ENCODE results near the gene C6orf62.
"Not testable (repeated sequence)": the region's sequence is repeated elsewhere in the genome, so short reads cannot be mapped to it uniquely, and the experiment has no call there.

Gene C6orf62

DNA sequence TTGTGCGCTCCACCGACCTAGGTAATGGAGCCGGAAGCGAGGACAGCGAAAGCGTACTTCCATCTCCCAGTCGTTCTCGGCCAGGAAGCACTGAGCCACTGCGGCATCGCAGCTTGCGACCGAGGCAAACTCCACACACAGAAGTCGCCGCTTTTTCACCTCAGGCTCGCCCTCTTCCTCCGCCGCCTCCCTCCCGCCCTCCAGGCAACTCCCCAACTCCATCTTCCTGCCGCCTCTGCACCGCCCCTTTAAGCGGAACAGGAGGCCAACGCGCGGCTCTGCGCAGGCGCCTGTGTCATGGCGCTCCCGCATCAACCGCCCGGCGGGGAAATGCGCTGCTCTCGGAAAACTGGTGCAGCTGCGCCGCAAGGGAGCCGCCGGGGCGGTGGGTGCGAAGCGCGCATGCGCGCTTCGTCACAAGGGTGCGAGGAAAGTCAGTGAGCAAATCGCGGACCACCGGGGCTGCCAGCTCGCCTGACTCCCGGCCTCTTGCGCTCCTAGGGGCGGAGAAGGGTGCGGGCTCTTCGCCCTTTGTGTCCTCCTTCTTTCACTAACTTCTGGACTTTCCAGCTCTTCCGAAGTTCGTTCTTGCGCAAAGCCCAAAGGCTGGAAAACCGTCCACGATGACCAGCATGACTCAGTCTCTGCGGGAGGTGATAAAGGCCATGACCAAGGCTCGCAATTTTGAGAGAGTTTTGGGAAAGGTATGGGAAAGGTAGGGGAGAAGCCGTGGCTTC lies 52.1 kb downstream of the C6orf62 start, which contains the start of the genes ACOT13 and TDP2:
TSS of gene ACOT13 (plus strand) at position 437 of the 737 bp plus-strand sequence. CDS start at position 624, 187 bp downstream.
TSS of gene TDP2 (minus strand) at position 259 of the 737 bp plus-strand sequence. CDS start at position 222, 37 bp downstream.
- peak; percentile 94 for DNase-seq

DNA sequence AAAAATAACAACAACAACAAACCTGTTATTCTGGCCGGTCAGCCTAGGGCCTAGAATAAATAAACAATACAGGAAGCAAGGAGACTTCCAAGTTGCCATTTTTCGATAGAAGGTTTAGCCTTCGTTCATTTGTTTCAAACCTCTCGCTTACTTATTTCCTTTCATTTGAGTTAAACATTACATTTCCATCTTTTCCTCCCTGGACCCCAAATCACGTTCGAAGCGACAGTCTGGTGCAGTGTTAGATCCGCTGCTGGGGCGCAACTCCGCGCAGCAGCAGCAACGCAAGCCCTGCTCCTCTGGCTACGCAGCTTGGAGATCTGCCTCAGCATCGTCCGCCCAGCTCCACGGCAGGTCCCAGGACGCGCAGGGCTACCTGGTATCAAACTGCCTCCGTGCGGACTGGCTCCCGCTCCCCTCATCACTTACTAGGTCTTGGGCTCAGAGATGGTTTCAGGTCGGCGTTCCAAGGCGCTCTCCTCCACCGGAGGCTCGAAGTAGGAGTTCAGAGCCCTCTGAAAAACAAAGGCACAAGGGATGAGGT lies 52.8 kb downstream of the C6orf62 start:
- DNase-seq, result peak; percentile 48

GRCh38 chr6:24664046-24664987 lies 54.6 kb downstream of the C6orf62 start:
- no peak for DNase-seq

DNA sequence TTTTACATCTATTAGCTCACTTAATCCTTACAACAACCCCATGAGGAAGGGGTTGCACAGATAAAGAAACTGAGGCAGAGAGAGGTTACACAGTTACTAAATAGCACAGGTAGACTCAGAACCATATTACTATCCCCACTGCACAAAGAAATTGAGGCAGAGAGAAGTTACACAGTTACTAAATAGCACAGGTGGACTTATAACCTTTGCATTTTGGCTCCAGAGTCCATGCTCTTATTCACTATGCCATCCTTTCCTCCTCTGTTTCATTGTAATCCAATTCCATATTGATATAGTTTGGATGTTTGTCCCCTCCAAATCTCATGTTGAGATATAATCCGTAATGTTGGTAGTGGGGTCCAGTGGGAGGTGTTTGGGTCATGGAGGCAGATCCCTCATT lies 55.8 kb downstream of the C6orf62 start:
- no peak for DNase-seq

GRCh38 chr6:24662236-24662635 lies 56.7 kb downstream of the C6orf62 start:
- no peak for DNase-seq

DNA sequence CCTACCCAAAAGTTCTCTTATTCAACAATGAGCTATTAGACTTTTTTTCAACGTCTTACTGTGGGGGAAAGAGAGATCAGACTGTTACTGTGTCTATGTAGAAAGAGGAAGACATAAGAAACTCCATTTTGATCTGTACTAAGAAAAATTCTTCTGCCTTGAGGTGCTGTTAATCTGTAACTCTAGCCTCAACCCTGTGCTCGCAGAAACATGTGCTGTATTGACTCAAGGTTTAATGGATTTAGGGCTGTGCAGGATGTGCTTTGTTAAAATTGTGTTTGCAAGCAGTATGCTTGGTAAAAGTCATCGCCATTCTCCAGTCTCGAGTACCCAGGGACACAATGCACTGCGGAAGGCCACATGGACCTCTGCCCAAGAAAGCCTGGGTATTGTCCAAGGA lies 57.2 kb downstream of the C6orf62 start:
- not testable (repeated sequence) for DNase-seq

DNA sequence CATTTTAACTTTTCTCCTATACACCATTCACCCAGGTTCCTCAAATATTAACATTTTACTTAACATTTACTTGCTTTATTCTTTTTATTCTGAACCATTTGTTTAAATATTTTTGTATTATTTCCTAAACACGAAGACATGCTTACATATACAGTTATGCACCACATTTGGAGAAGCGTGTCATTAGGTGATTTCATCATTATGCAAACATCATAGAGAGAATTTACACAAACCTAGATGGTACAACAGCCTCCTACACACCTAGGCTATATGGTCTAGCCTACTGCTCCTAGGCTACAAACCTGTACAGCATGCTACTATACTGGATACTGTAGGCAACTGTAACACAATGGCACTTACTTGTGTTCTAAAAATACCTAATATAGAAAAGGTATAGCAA lies 58.8 kb downstream of the C6orf62 start:
- no peak for DNase-seq

- no peak for DNase-seq
Measured at GRCh38 chr6:24659561-24659960, 59.4 kb downstream of the C6orf62 start.

- no peak for DNase-seq
Measured at GRCh38 chr6:24658573-24659560, 60.1 kb downstream of the C6orf62 start.

DNA sequence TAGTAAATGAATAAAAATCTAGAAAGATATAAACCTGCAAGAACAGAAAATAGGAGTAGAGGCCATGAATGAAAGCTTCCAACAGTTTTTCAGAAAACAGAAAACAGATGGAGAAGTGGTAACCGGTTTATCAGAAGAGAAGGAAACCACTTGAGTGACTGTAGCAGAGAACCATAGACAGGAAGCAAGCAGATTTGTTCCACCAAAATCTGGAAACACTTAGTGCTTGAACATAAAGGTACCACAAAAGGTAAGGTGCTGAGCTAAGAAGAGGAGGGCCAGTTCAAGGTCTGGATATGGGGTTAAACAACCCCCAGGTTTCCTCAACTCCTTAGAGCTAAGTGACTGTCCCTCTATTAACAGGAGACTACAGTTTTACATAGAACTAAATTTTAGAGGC lies 63.7 kb downstream of the C6orf62 start:
- DNase-seq, result no peak

Measured in activated CD8-positive, alpha-beta memory T cell treated with anti-CD3 and anti-CD28 coated beads, Interleukin-2, amount 50 U/mL, for 4 hours (primary cell).